Right lobe of liver (tissue), 6 donors: ENCODE data around the gene SLX4IP. TPM values are rescaled to one million over a fixed set of nuclear protein-coding genes. Genes with fewer than 3 reads are reported as not detected.

Source experiments
- ATAC-seq, 4 donors: fragments of 200-7000 bp; cut with Tn5 transposase; one replicate each; pipeline ENCODE4 v1.9.1; 2020; ENCODE audit warnings: mild to moderate bottlenecking in 4 of 4, moderate library complexity in 4 of 4
- DNase-seq, 3 donors: peaks; one replicate each; pipeline ENCODE4 v3.0.0-alpha.2; 2020
- H3K27ac ChIP-seq, 3 donors: fragments of 200-600 bp; one replicate each; pipeline ENCODE4 v1.8.0; 2022
- H3K27me3 ChIP-seq, 2 donors: fragments of 200-600 bp; one replicate each; pipeline ENCODE4 v1.8.0; 2022
- H3K36me3 ChIP-seq, 4 donors: fragments of 200-600 bp; sonication (generic) in 1 of 4; one replicate each; pipeline versions ENCODE4 v1.5.1 to v1.8.0; 2017 to 2022; ENCODE audit warnings: control low read depth in 1 of 4
- H3K4me1 ChIP-seq, 4 donors: fragments of 200-600 bp; sonication (generic) in 1 of 4; one replicate each; pipeline versions ENCODE4 v1.5.1 to v1.8.0; 2017 to 2022; ENCODE audit warnings: control low read depth in 1 of 4
- H3K4me3 ChIP-seq, 3 donors: fragments of 200-600 bp; one replicate each; pipeline ENCODE4 v1.8.0; 2022
- H3K9me3 ChIP-seq, 4 donors: fragments of 200-600 bp; sonication (generic) in 1 of 4; one replicate each; pipeline versions ENCODE4 v1.5.1 to v1.8.0; 2017 to 2022; ENCODE audit warnings: control low read depth in 1 of 4
- CTCF ChIP-seq, 4 donors: fragments of 200-600 bp in 3 of 4; fragments of 450-650 bp in 1 of 4; IDR thresholded peaks; one replicate each; pipeline versions ENCODE4 v1.5.1 to v1.8.0; 2016 to 2022; ENCODE audit warnings: antibody characterized with exemption in 4 of 4, mild to moderate bottlenecking in 2 of 4
- POLR2A ChIP-seq: fragments of 450-650 bp; IDR thresholded peaks from one replicate; pipeline ENCODE4 v1.6.1; 2017; ENCODE audit warnings: antibody characterized with exemption, mild to moderate bottlenecking
- WGBS: methylation state at CpG from one replicate; pipeline ENCODE4 v1.1.6; 2018; ENCODE audit warnings: low coverage, low lambda C conversion rate; ENCODE audit not compliant: insufficient coverage; ENCODE audit errors: missing lambda C conversion rate; 5-methylcytosine and 5-hydroxymethylcytosine counted together
- intact Hi-C, 2 donors: fragments of 100-400 bp; cut with DNase I; formaldehyde crosslinking; loops; one replicate each; pipeline versions ENCODE4 v1.11.2 to v1.14.1; 2022
- total RNA-seq, 6 experiments: library from RNA; depleted of rRNA in 2 of 6; stranded (reverse); fragments of >200 nt in 2 of 6; fragmentation: NEBNext Ultra II Directional in 3 of 6; extraction: Animal tissue kit (Norgen Biotek cat#: 25700) in 3 of 6; gene quantifications; one replicate each; pipeline versions ENCODE4 v1.1.0 to v1.2.4, GENCODE V29; 2016 to 2023
- donor health status: DM: no; HTN: yes; CAD: no.
- donor health status: DM: no; HTN: no; CAD: no.
- donor health status: DM: no; HTN: no; CAD: no.
- donor health status: DM: no; HTN: yes; CAD: no.
- donor health status: DM: no; HTN: yes; CAD: no.

SLX4IP gene
- total RNA-seq, 6 experiments from 2014 or later = 2.0 to 4.0 (median 3.5) TPM

GRCh38 chr20:10508468-10509251 lies 73.6 kb downstream of the SLX4IP start:
- H3K4me3 ChIP-seq = no peak overlapping the region
- peaks cover 0 to 40% (median 20%) of the 10 kb centered on the region in 4 donors for H3K4me1 ChIP-seq
- intact Hi-C loops = no loop called here
- no peaks in the 10 kb centered on the region for H3K36me3 ChIP-seq
- no peaks in the 10 kb centered on the region for H3K9me3 ChIP-seq
- ATAC-seq (no peak), DNase-seq (no peak)
- H3K27me3 ChIP-seq = no peaks in the 10 kb centered on the region
- TF ChIP-seq POLR2A (no peak), CTCF (IDR thresholded peaks at IDR 0.05) (no peak)
- H3K27ac ChIP-seq = peak overlapping the region in 2 of 3 donors; percentile 2 to 33
- WGBS = 54% methylated on average over 7 of the region's 8 CpGs

- Histone ChIP-seq H3K4me3 (no peak overlapping the region), H3K27me3 (no peaks in the 10 kb centered on the region), H3K4me1 (peaks cover 0 to 42% (median 21%) of the 10 kb centered on the region in 4 donors), H3K9me3 (no peaks in the 10 kb centered on the region), H3K36me3 (no peaks in the 10 kb centered on the region), H3K27ac (no peak overlapping the region)
- intact Hi-C loops = no loop called here
- no peak for ATAC-seq
- 69% methylated on average over 3 of the region's 6 CpGs for WGBS
- no peak for TF ChIP-seq POLR2A
- no peak for TF ChIP-seq CTCF (IDR thresholded peaks at IDR 0.05)
- no peak for DNase-seq
Observed at GRCh38 chr20:10509376-10509775, 74.3 kb downstream of the SLX4IP start.

GRCh38 chr20:10510216-10510615 lies 75.1 kb downstream of the SLX4IP start:
- Histone ChIP-seq H3K4me3 (no peak overlapping the region), H3K27me3 (no peaks in the 10 kb centered on the region), H3K27ac (no peak overlapping the region), H3K9me3 (no peaks in the 10 kb centered on the region), H3K4me1 (peaks cover 0 to 40% (median 17%) of the 10 kb centered on the region in 4 donors), H3K36me3 (no peaks in the 10 kb centered on the region)
- intact Hi-C loops = no loop called here
- ATAC-seq (no peak), DNase-seq (no peak)
- TF ChIP-seq POLR2A (no peak), CTCF (IDR thresholded peaks at IDR 0.05) (no peak)
- 97% methylated on average over 3 of the region's 3 CpGs for WGBS

- TF ChIP-seq CTCF (IDR thresholded peaks at IDR 0.05) (no peak), POLR2A (no peak)
- H3K27ac ChIP-seq = peak overlapping the region in 2 of 3 donors; percentile 33 to 42
- H3K4me3 ChIP-seq = no peak overlapping the region
- ATAC-seq = peak in 2 of 4 donors; percentile 4 to 22
- peaks cover 0 to 32% (median 12%) of the 10 kb centered on the region in 4 donors for H3K4me1 ChIP-seq
- 90% methylated on average over 2 of the region's 3 CpGs for WGBS
- H3K36me3 ChIP-seq = no peaks in the 10 kb centered on the region
- no peak for DNase-seq
- no peaks in the 10 kb centered on the region for H3K27me3 ChIP-seq
- intact Hi-C loops = no loop called here
- no peaks in the 10 kb centered on the region for H3K9me3 ChIP-seq
Observed at GRCh38 chr20:10511170-10511508, 76.0 kb downstream of the SLX4IP start.
